HCT116 (cell line): Measurements from ENCODE around the gene NCMAP. TPM values are rescaled to one million over a fixed set of nuclear protein-coding genes. Genes with fewer than 3 reads are reported as not detected.
"Not testable (repeated sequence)": the region's sequence is repeated elsewhere in the genome, so short reads cannot be mapped to it uniquely, and the experiment has no call there.

Experiments used
- ATAC-seq: fragments of 200-7000 bp; cut with Tn5 transposase; 2 replicates; pipeline ENCODE4 v1.9.1; 2020; ENCODE audit warnings: mild to moderate bottlenecking, moderate library complexity
- BruUV-seq: library from RNA; stranded (reverse); fragments of 400-500 nt; replicated peaks from 2 replicates; lab custom pipeline; 2021; lab: Mats Ljungman, UMichigan
- CTCF ChIA-PET: fragments of 300-600 bp; sonication (Branson Sonifier 250); formaldehyde crosslinking; loops from one replicate; lab custom pipeline; 2021; ENCODE audit warnings: antibody characterized with exemption; lab: Charles Lee
- POLR2A ChIA-PET: fragments of 300-600, 350-600 bp; sonication (Branson Sonifier 250); formaldehyde crosslinking; loops from one replicate; lab custom pipeline; 2021; ENCODE audit warnings: antibody characterized with exemption; lab: Charles Lee
- RAD21 ChIA-PET, 2 experiments: fragments of 300-600 bp; sonication (Branson Sonifier 250); formaldehyde crosslinking; loops; one replicate each; lab custom pipeline; 2023; ENCODE audit warnings: low total read pairs in 2 of 2; ENCODE audit not compliant: uncharacterized antibody in 2 of 2, unreplicated experiment in 2 of 2, low non-redundant PET in 1 of 2; lab: Charles Lee
- DNase-seq: peaks from one replicate; pipeline ENCODE4 v3.0.0-alpha.2; 2010; ENCODE audit warnings: low read depth, low spot score
- H2AFZ ChIP-seq: fragments of 200-600 bp; shearing (Covaris generic), sonication (generic); 2 replicates; pipeline ENCODE4 v1.6.1; 2017; ENCODE audit warnings: low read depth, mixed run types, mixed read lengths, antibody characterized with exemption, low read length; ENCODE audit not compliant: poor library complexity, severe bottlenecking
- H3K27ac ChIP-seq: 2 replicates; pipeline ENCODE4 v1.5.1; 2012; ENCODE audit warnings: low read depth, low read length
- H3K27me3 ChIP-seq: fragments of 200-600 bp; sonication (generic); 2 replicates; pipeline ENCODE4 v1.6.1; 2016; ENCODE audit warnings: mixed run types, low read length, mixed read lengths; ENCODE audit not compliant: insufficient read depth
- H3K36me3 ChIP-seq, 2 experiments: fragments of 200-500 bp in 1 of 2; fragments of 200-600 bp in 1 of 2; sonication (Bioruptor generic) in 1 of 2; sonication (generic) in 1 of 2; 2 replicates each; pipeline versions ENCODE4 v1.5.1 to v1.6.1; 2014 to 2016; ENCODE audit warnings: low read length in 2 of 2, inconsistent platforms in 1 of 2, mixed read lengths in 1 of 2, mixed run types in 1 of 2; ENCODE audit not compliant: insufficient read depth in 2 of 2, control insufficient read depth in 1 of 2
- H3K4me1 ChIP-seq, 2 experiments: fragments of 200-600 bp in 1 of 2; sonication (generic) in 1 of 2; 2 replicates each; pipeline versions ENCODE4 v1.5.1 to v1.6.1; 2012 to 2017; ENCODE audit warnings: low read length in 2 of 2, inconsistent platforms in 1 of 2, mild to moderate bottlenecking in 1 of 2, mixed read lengths in 1 of 2, mixed run types in 1 of 2, moderate library complexity in 1 of 2; ENCODE audit not compliant: insufficient read depth in 2 of 2, control insufficient read depth in 1 of 2
- H3K4me2 ChIP-seq: fragments of 200-600 bp; sonication (generic); 2 replicates; pipeline ENCODE4 v1.6.1; 2017; ENCODE audit warnings: mixed run types, low read length, mixed read lengths
- H3K4me3 ChIP-seq, 2 experiments: fragments of 200-600 bp in 1 of 2; sonication (generic) in 1 of 2; replicated peaks in 1 of 2; 2 replicates each; pipeline ENCODE4 v1.5.1; 2011 to 2016; ENCODE audit warnings: low read length in 2 of 2, control low read depth in 1 of 2, low read depth in 1 of 2, mild to moderate bottlenecking in 1 of 2, mixed read lengths in 1 of 2, mixed run types in 1 of 2
- H3K79me2 ChIP-seq: fragments of 200-600 bp; sonication (generic); 2 replicates; pipeline ENCODE4 v1.6.1; 2017; ENCODE audit warnings: mild to moderate bottlenecking, mixed run types, low read length, moderate library complexity, mixed read lengths; ENCODE audit not compliant: insufficient read depth
- H3K9ac ChIP-seq: fragments of 200-600 bp; sonication (generic); 2 replicates; pipeline ENCODE4 v1.6.1; 2016; ENCODE audit warnings: low read length, mixed read lengths
- H3K9me2 ChIP-seq: fragments of 200-600 bp; sonication (generic), shearing (Covaris generic); 2 replicates; pipeline ENCODE4 v1.6.1; 2017; ENCODE audit warnings: mixed run types, mild to moderate bottlenecking, moderate library complexity; ENCODE audit not compliant: insufficient read depth
- H3K9me3 ChIP-seq, 2 experiments: fragments of 200-500 bp in 1 of 2; fragments of 200-600 bp in 1 of 2; sonication (Bioruptor generic) in 1 of 2; sonication (generic) in 1 of 2; 2 replicates each; pipeline ENCODE4 v1.6.1; 2014 to 2017; ENCODE audit warnings: low read length in 2 of 2, mixed read lengths in 2 of 2, inconsistent platforms in 1 of 2, low read depth in 1 of 2, mild to moderate bottlenecking in 1 of 2, mixed run types in 1 of 2, moderate library complexity in 1 of 2; ENCODE audit not compliant: control insufficient read depth in 1 of 2, insufficient read depth in 1 of 2
- H4K20me1 ChIP-seq: fragments of 200-600 bp; sonication (generic), shearing (Covaris generic); 2 replicates; pipeline ENCODE4 v1.6.1; 2017; ENCODE audit warnings: mixed run types, mild to moderate bottlenecking, moderate library complexity; ENCODE audit not compliant: insufficient read depth
- CTCF ChIP-seq, 3 experiments: fragments of 200-600 bp in 1 of 3; sonication (generic) in 1 of 3; IDR thresholded peaks in 2 of 3; conservative IDR thresholded peaks in 1 of 3; 2 replicates each; pipeline ENCODE4 v1.5.1; 2012 to 2017; ENCODE audit warnings: low read depth in 2 of 3, low read length in 2 of 3, antibody characterized with exemption in 1 of 3, borderline replicate concordance in 1 of 3, control low read depth in 1 of 3, mild to moderate bottlenecking in 1 of 3, mixed read lengths in 1 of 3, mixed run types in 1 of 3, moderate library complexity in 1 of 3; ENCODE audit not compliant: insufficient read depth in 1 of 3
- REST ChIP-seq: IDR thresholded peaks from 2 replicates; pipeline ENCODE4 v1.6.1; 2012; ENCODE audit warnings: low read depth
- SIN3A ChIP-seq: IDR thresholded peaks from 2 replicates; pipeline ENCODE4 v1.6.1; 2012; ENCODE audit warnings: low read depth
- ZFX ChIP-seq: fragments of 450-650 bp; IDR thresholded peaks from 2 replicates; pipeline ENCODE4 v1.6.1; 2017
- intact Hi-C: fragments of 100-400 bp; cut with micrococcal nuclease; formaldehyde crosslinking; loops from 2 replicates; pipeline ENCODE4 v1.10.0; 2022
- total RNA-seq: library from RNA; stranded (reverse); gene quantifications from one replicate; pipeline ENCODE4 v1.2.1, GENCODE V29; 2021; ENCODE audit not compliant: unreplicated experiment

Gene NCMAP
- total RNA-seq, 1 experiment from 2014 or later, result 0.84 TPM

GRCh38 chr1:24528744-24529143, 27.1 kb upstream of the NCMAP start:
- H3K4me1 ChIP-seq, result no peaks in the 10 kb centered on the region
- ChIA-PET CTCF (no interaction called here), POLR2A (no interaction called here)
- H3K4me2 ChIP-seq, result no peak overlapping the region
- no peaks in the 10 kb centered on the region for H3K27me3 ChIP-seq
- H3K9ac ChIP-seq, result no peak overlapping the region
- H4K20me1 ChIP-seq, result no peaks in the 10 kb centered on the region
- H3K79me2 ChIP-seq, result no peaks in the 10 kb centered on the region
- TF ChIP-seq CTCF (IDR thresholded peaks at IDR 0.05 in 2 of 3, conservative IDR thresholded peaks at IDR 0.05 in 1 of 3; ENCODE audit: borderline replicate concordance in 1 of 3, insufficient read depth in 1 of 3, low read depth in 2 of 3, low read length in 2 of 3) (no peak), ZFX (no peak), REST (no peak), SIN3A (no peak)
- TF ChIP-seq, all 23 proteins: peak for 0
- Histone ChIP-seq H3K9me2 (no peaks in the 10 kb centered on the region), H3K9me3 (no peaks in the 10 kb centered on the region), H3K36me3 (no peaks in the 10 kb centered on the region), H3K4me3 (no peak overlapping the region), H2AFZ (no peak overlapping the region), H3K27ac (no peak overlapping the region)
- DNase-seq (no peak), ATAC-seq (no peak)
- no TSS peak for BruUV-seq
- intact Hi-C loops, result loop anchor here (10.0 kb wide), 1 partner anchor 114 kb away; the partner anchor contains the start of genes NIPAL3 and STPG1
- RAD21 ChIA-PET, result no interaction called here

GRCh38 chr1:24529292-24529691, 26.6 kb upstream of the NCMAP start:
- H3K9ac ChIP-seq, H3K79me2 ChIP-seq, H3K27ac ChIP-seq, H3K4me2 ChIP-seq, ATAC-seq, H3K4me3 ChIP-seq, POLR2A ChIA-PET, H3K36me3 ChIP-seq, CTCF ChIA-PET, H3K9me3 ChIP-seq, BruUV-seq, RAD21 ChIA-PET, H4K20me1 ChIP-seq, H3K4me1 ChIP-seq, DNase-seq, H3K9me2 ChIP-seq, H2AFZ ChIP-seq, H3K27me3 ChIP-seq: not testable (repeated sequence)
- intact Hi-C loops, result loop anchor here (10.0 kb wide), 1 partner anchor 114 kb away; the partner anchor contains the start of genes NIPAL3 and STPG1
